Coronary artery (tissue), 2 donors: ENCODE data around the gene ELF1.

Experiments
- DNase-seq: peaks from one replicate; pipeline ENCODE4 v3.0.0-alpha.2; 2017; ENCODE audit warnings: low spot score
- H3K27ac ChIP-seq, 2 donors: fragments of 200-600 bp; sonication (generic); one replicate each; pipeline ENCODE4 v1.5.1; 2016 to 2019
- H3K4me3 ChIP-seq: fragments of 200-600 bp; sonication (generic); 2 replicates; pipeline ENCODE4 v1.5.1; 2016; ENCODE audit warnings: mild to moderate bottlenecking, moderate library complexity
- CTCF ChIP-seq: fragments of 200-600 bp; sonication (generic); IDR thresholded peaks from one replicate; pipeline ENCODE4 v1.5.1; 2019; ENCODE audit warnings: antibody characterized with exemption

Gene ELF1

GRCh38 chr13:40994581-40995230, 24.4 kb downstream of the ELF1 start:
- H3K4me3 ChIP-seq: no peak overlapping the region

GRCh38 chr13:40993987-40994386, 25.1 kb downstream of the ELF1 start:
- DNase-seq: no peak
- TF ChIP-seq CTCF: no peak
- no peak overlapping the region for H3K27ac ChIP-seq
- no peak overlapping the region for H3K4me3 ChIP-seq

More at GRCh38 chr13:40994581-40995230, 24.4 kb downstream of the ELF1 start:
- no peak for TF ChIP-seq CTCF
- no peak for DNase-seq
- no peak overlapping the region for H3K27ac ChIP-seq

GRCh38 chr13:40992678-40993518, 26.2 kb downstream of the ELF1 start:
- no peak for DNase-seq
- no peak for TF ChIP-seq CTCF
- H3K4me3 ChIP-seq: no peak overlapping the region
- H3K27ac ChIP-seq: no peak overlapping the region

GRCh38 chr13:40987606-40988280, 31.4 kb downstream of the ELF1 start:
- TF ChIP-seq CTCF: no peak
- H3K27ac ChIP-seq: no peak overlapping the region
- DNase-seq: no peak
- no peak overlapping the region for H3K4me3 ChIP-seq

- peak overlapping the region in 1 of 2 donors; percentile 44 for H3K27ac ChIP-seq
- no peak for TF ChIP-seq CTCF
- DNase-seq: no peak
- H3K4me3 ChIP-seq: peak overlapping the region; percentile 29
Measured at GRCh38 chr13:40986101-40986856, 32.8 kb downstream of the ELF1 start.

- H3K4me3 ChIP-seq: peak overlapping the region; percentile 53
- no peak for TF ChIP-seq CTCF
- H3K27ac ChIP-seq: peak overlapping the region; percentile 44 to 54
- no peak for DNase-seq
Measured at GRCh38 chr13:40985381-40986100, 33.6 kb downstream of the ELF1 start.
